DND-41 (cell line): ENCODE data around the gene FAM184B.

Source experiments
- ATAC-seq: fragments of 200-7000 bp; cut with Tn5 transposase; 3 replicates; pipeline ENCODE4 v1.9.1; 2021; ENCODE audit warnings: low read depth; ENCODE audit not compliant: insufficient read depth
- DNase-seq: peaks from one replicate; pipeline ENCODE4 v3.0.0-alpha.2; 2020
- H2AFZ ChIP-seq: 2 replicates; pipeline ENCODE4 v1.6.0; 2012; ENCODE audit warnings: low read depth, low read length
- H3K27ac ChIP-seq: 2 replicates; pipeline ENCODE4 v1.5.1; 2012; ENCODE audit warnings: low read length, inconsistent platforms
- H3K27me3 ChIP-seq: fragments of 200-600 bp; sonication (generic); 2 replicates; pipeline ENCODE4 v1.6.0; 2012; ENCODE audit warnings: low read length, mild to moderate bottlenecking, inconsistent platforms; ENCODE audit not compliant: insufficient read depth, poor library complexity
- H3K36me3 ChIP-seq: 2 replicates; pipeline ENCODE4 v1.5.1; 2012; ENCODE audit warnings: low read length, inconsistent platforms; ENCODE audit not compliant: insufficient read depth
- H3K4me1 ChIP-seq: 2 replicates; pipeline ENCODE4 v1.5.1; 2012; ENCODE audit warnings: mild to moderate bottlenecking, low read length; ENCODE audit not compliant: insufficient read depth
- H3K4me2 ChIP-seq: 2 replicates; pipeline ENCODE4 v1.6.0; 2012; ENCODE audit warnings: mild to moderate bottlenecking, moderate library complexity, low read length, inconsistent platforms; ENCODE audit not compliant: insufficient read depth
- H3K4me3 ChIP-seq, 2 experiments: fragments of 200-600 bp in 1 of 2; shearing (Covaris generic) in 1 of 2; 2 replicates each; pipeline ENCODE4 v1.5.1; 2012 to 2016; ENCODE audit warnings: inconsistent platforms in 2 of 2, low read length in 2 of 2, mild to moderate bottlenecking in 2 of 2, low read depth in 1 of 2, moderate library complexity in 1 of 2
- H3K79me2 ChIP-seq: 2 replicates; pipeline ENCODE4 v1.6.0; 2012; ENCODE audit warnings: low read length, inconsistent platforms; ENCODE audit not compliant: insufficient read depth
- H3K9ac ChIP-seq: 2 replicates; pipeline ENCODE4 v1.6.0; 2012; ENCODE audit warnings: low read depth, mild to moderate bottlenecking, inconsistent platforms, low read length, moderate library complexity
- H3K9me3 ChIP-seq: 2 replicates; pipeline ENCODE4 v1.5.1; 2012; ENCODE audit warnings: low read length, moderate library complexity, mild to moderate bottlenecking, inconsistent platforms; ENCODE audit not compliant: insufficient read depth, severe bottlenecking
- H4K20me1 ChIP-seq: 2 replicates; pipeline ENCODE4 v1.6.0; 2012; ENCODE audit warnings: low read length; ENCODE audit not compliant: insufficient read depth
- EZH2 ChIP-seq: IDR thresholded peaks from 3 replicates; pipeline ENCODE4 v1.6.1; 2012; ENCODE audit warnings: borderline replicate concordance, low read depth, mild to moderate bottlenecking, moderate library complexity, low read length, inconsistent platforms; ENCODE audit not compliant: severe bottlenecking
- TF ChIP-seq, protein P1 (sequence below): IDR thresholded peaks from 2 replicates; pipeline ENCODE4 v1.5.1; 2012; ENCODE audit warnings: borderline replicate concordance, low read length, moderate library complexity, mild to moderate bottlenecking; ENCODE audit not compliant: poor library complexity, severe bottlenecking; ENCODE audit errors: extremely low read depth

The FAM184B gene

DNA sequence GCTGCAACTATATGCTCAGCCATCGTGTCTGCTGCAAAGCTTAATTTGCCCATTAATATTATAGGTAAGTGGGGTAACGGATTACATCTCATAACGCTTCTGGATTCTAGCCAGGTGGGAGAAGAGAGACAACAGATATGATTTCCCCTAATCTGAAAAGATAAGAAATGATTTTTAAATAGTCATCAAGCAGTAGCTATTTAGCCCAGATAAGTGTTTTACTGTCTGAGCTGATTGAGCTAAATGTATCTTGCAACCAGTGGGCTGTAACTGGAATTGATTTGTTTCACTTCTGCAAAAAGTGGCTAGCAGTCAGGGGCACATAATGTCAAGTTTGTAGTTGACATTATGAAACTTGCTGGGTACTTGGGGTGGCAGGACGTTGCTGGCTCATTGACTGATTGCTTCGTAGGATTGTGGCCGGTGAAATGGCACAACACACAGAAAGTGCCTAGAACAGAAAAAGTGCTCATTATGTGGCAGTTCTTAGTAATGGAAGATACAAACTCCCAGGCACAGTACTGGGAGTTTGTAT, 185.9 kb downstream of the FAM184B start:
- Histone ChIP-seq H3K4me2 (no peak overlapping the region), H3K79me2 (no peaks in the 10 kb centered on the region), H3K4me3 (no peak overlapping the region), H3K4me1 (no peaks in the 10 kb centered on the region), H2AFZ (no peak overlapping the region), H3K9ac (no peak overlapping the region), H3K27me3 (no peaks in the 10 kb centered on the region), H3K36me3 (peaks cover 25% of the 10 kb centered on the region; the same call in 1 of the 2 replicates), H3K27ac (no peak overlapping the region), H3K9me3 (no peaks in the 10 kb centered on the region), H4K20me1 (no peaks in the 10 kb centered on the region)
- ATAC-seq (no peak), DNase-seq (no peak)
- TF ChIP-seq, protein P1, sequence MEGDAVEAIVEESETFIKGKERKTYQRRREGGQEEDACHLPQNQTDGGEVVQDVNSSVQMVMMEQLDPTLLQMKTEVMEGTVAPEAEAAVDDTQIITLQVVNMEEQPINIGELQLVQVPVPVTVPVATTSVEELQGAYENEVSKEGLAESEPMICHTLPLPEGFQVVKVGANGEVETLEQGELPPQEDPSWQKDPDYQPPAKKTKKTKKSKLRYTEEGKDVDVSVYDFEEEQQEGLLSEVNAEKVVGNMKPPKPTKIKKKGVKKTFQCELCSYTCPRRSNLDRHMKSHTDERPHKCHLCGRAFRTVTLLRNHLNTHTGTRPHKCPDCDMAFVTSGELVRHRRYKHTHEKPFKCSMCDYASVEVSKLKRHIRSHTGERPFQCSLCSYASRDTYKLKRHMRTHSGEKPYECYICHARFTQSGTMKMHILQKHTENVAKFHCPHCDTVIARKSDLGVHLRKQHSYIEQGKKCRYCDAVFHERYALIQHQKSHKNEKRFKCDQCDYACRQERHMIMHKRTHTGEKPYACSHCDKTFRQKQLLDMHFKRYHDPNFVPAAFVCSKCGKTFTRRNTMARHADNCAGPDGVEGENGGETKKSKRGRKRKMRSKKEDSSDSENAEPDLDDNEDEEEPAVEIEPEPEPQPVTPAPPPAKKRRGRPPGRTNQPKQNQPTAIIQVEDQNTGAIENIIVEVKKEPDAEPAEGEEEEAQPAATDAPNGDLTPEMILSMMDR, result no peak
- TF ChIP-seq EZH2, result no peak

DNA sequence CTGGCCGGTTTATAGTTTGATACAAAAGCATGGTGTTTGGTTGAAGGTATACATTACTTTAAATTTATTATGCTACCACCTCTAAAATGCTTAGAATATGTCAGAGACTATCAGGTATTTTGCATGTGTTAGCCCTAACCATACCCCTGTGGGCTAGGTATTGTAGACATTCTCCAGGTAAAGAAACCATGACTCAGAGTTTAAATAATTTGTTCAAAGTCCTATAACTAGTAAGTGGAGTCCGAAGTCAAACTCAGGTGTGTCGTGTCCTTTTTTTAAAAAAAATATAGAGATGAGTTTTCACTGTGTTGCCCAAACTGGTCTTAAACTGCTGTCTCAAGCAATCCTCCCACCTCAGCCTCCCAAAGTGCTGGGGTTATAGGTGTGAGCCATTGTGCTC, 192.1 kb downstream of the FAM184B start:
- no peak overlapping the region for H3K9ac ChIP-seq
- H3K27ac ChIP-seq, result no peak overlapping the region
- no peaks in the 10 kb centered on the region for H3K27me3 ChIP-seq
- H3K36me3 ChIP-seq, result peaks cover 33% of the 10 kb centered on the region; the same call in 1 of the 2 replicates
- ATAC-seq, result no peak
- H4K20me1 ChIP-seq, result no peaks in the 10 kb centered on the region
- no peak for DNase-seq
- H3K4me3 ChIP-seq, result no peak overlapping the region
- H3K79me2 ChIP-seq, result no peaks in the 10 kb centered on the region
- H3K4me2 ChIP-seq, result no peak overlapping the region
- TF ChIP-seq, protein P1, result no peak
- TF ChIP-seq EZH2, result no peak
- H3K9me3 ChIP-seq, result no peaks in the 10 kb centered on the region
- H3K4me1 ChIP-seq, result no peaks in the 10 kb centered on the region
- H2AFZ ChIP-seq, result no peak overlapping the region

DNA sequence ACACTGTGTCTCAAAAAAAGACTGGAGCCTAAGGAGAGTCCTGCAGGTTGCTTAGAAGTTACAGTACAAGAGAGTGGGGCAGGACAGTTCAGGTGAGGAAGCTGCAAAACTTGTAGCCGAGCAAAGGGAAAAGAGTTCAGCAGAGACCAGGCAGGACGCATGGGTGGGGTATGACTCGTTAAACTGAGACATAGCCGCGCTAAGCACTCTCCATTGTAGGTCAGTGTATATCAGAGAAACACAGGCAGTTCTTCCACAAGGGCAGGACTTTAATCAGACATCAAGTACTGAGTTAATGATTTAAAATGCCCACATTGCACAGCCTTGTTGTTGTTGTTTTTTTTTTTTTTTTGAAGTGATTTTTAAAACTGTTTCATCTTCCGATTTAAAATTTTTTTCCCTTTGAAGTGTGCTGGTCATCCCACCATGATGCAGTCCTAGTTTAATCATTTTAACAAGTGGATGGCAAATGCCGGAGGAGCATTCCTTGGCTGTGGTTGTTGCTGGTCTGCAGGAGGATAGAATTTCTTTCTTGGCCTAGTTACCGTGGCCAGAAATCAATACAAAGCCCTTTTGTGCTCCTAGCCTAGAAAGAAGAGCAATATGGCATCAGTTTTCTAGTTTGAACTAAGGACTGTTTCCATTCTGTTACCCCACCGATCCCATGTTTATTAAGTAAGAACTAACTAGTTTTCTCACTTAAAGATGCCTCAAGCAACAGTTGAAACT, 194.2 kb downstream of the FAM184B start:
- H3K9me3 ChIP-seq, result no peaks in the 10 kb centered on the region
- no peaks in the 10 kb centered on the region for H3K27me3 ChIP-seq
- no peak overlapping the region for H3K4me2 ChIP-seq
- TF ChIP-seq, protein P1, result no peak
- TF ChIP-seq EZH2, result no peak
- peaks cover 34% of the 10 kb centered on the region; the same call in 1 of the 2 replicates for H3K36me3 ChIP-seq
- DNase-seq, result no peak
- H2AFZ ChIP-seq, result no peak overlapping the region
- no peaks in the 10 kb centered on the region for H4K20me1 ChIP-seq
- no peaks in the 10 kb centered on the region for H3K79me2 ChIP-seq
- no peaks in the 10 kb centered on the region for H3K4me1 ChIP-seq
- H3K27ac ChIP-seq, result no peak overlapping the region
- ATAC-seq, result no peak
- no peak overlapping the region for H3K9ac ChIP-seq
- H3K4me3 ChIP-seq, result no peak overlapping the region
